Iris pigment epithelial cell (primary cell): ENCODE results near the gene APEX1.
"Not testable (repeated sequence)": the region's sequence is repeated elsewhere in the genome, so short reads cannot be mapped to it uniquely, and the experiment has no call there.

Source experiments
- DNase-seq: peaks from one replicate; pipeline ENCODE4 v3.0.0-alpha.2; 2011; ENCODE audit warnings: low read depth

APEX1 gene

GRCh38 chr14:20472536-20473169 lies 17.6 kb downstream of the APEX1 start:
- DNase-seq = no peak

- DNase-seq = no peak
Measured at GRCh38 chr14:20476776-20477175, 21.8 kb downstream of the APEX1 start.

GRCh38 chr14:20477211-20477876 lies 22.3 kb downstream of the APEX1 start:
- DNase-seq = peak; percentile 77

- DNase-seq = no peak
Measured at GRCh38 chr14:20478894-20479293, 23.9 kb downstream of the APEX1 start.

- DNase-seq = no peak
Measured at GRCh38 chr14:20482382-20482781, 27.4 kb downstream of the APEX1 start.

- no peak for DNase-seq
Measured at GRCh38 chr14:20485900-20486299, 30.9 kb downstream of the APEX1 start.

- DNase-seq = no peak
Measured at GRCh38 chr14:20486684-20487395, 31.8 kb downstream of the APEX1 start.

GRCh38 chr14:20487396-20487725 lies 32.3 kb downstream of the APEX1 start:
- DNase-seq = no peak

GRCh38 chr14:20489093-20489994 lies 34.3 kb downstream of the APEX1 start:
- DNase-seq = no peak

GRCh38 chr14:20490563-20490962 lies 35.5 kb downstream of the APEX1 start:
- no peak for DNase-seq

GRCh38 chr14:20492486-20492885 lies 37.5 kb downstream of the APEX1 start:
- DNase-seq = peak; percentile 58

GRCh38 chr14:20493634-20494033 lies 38.6 kb downstream of the APEX1 start:
- no peak for DNase-seq

- peak; percentile 50 for DNase-seq
Measured at GRCh38 chr14:20494935-20495766, 40.1 kb downstream of the APEX1 start.

GRCh38 chr14:20498622-20499021 lies 43.6 kb downstream of the APEX1 start:
- no peak for DNase-seq

- peak; percentile 15 for DNase-seq
Measured at GRCh38 chr14:20499108-20499507, 44.1 kb downstream of the APEX1 start.

GRCh38 chr14:20499881-20500280 lies 44.9 kb downstream of the APEX1 start:
- no peak for DNase-seq

GRCh38 chr14:20501346-20501745 lies 46.3 kb downstream of the APEX1 start:
- DNase-seq = peak; percentile 58

- peak; percentile 9 for DNase-seq
Measured at GRCh38 chr14:20503898-20504297, 48.9 kb downstream of the APEX1 start.

GRCh38 chr14:20506276-20506675 lies 51.2 kb downstream of the APEX1 start:
- DNase-seq = not testable (repeated sequence)

- DNase-seq = not testable (repeated sequence)
Measured at GRCh38 chr14:20506752-20507151, 51.7 kb downstream of the APEX1 start.
